H1 (cell line): ENCODE data around the gene ZNF587B. TPM values are rescaled to one million over a fixed set of nuclear protein-coding genes. Genes with fewer than 3 reads are reported as not detected.

ENCODE experiments used
- CTCF ChIA-PET: fragments of 300-600 bp; sonication (Branson Sonifier 250); formaldehyde crosslinking; loops from one replicate; lab custom pipeline; 2021; ENCODE audit not compliant: partially characterized antibody; lab: Charles Lee
- POLR2A ChIA-PET: fragments of 300-600 bp; sonication (Branson Sonifier 250); formaldehyde crosslinking; loops from one replicate; lab custom pipeline; 2021; ENCODE audit warnings: inconsistent platforms; ENCODE audit not compliant: partially characterized antibody; lab: Charles Lee
- DNase-seq, 2 experiments: peaks; one replicate each; pipeline versions ENCODE4 v3.0.0 to v3.0.0-alpha.2; 2010 to 2022; ENCODE audit warnings: low spot score in 2 of 2, low read depth in 1 of 2, mixed read lengths in 1 of 2
- FAIRE-seq: peaks from 2 replicates; lab custom pipeline; 2011; peaks lifted over from hg19 to GRCh38; lab: Jason Lieb, UNC
- H2AFZ ChIP-seq: 2 replicates; pipeline ENCODE4 v1.8.1; 2012; ENCODE audit warnings: low read length, inconsistent platforms
- H2AK5ac ChIP-seq: 2 replicates; pipeline ENCODE4 v1.6.1; 2013; ENCODE audit warnings: low read depth, low read length
- H2BK120ac ChIP-seq: replicated peaks from 2 replicates; pipeline ENCODE3; 2013; ENCODE audit warnings: low read depth, low read length, inconsistent platforms
- H2BK12ac ChIP-seq: 2 replicates; pipeline ENCODE4 v1.6.1; 2013; ENCODE audit warnings: low read depth, low read length
- H2BK15ac ChIP-seq: 2 replicates; pipeline ENCODE4 v1.6.1; 2013; ENCODE audit warnings: low read length
- H2BK20ac ChIP-seq: 2 replicates; pipeline ENCODE4 v1.6.1; 2013; ENCODE audit warnings: low read length
- H2BK5ac ChIP-seq: 2 replicates; pipeline ENCODE4 v1.6.1; 2013; ENCODE audit warnings: low read depth, low read length
- H3K14ac ChIP-seq: 2 replicates; pipeline ENCODE4 v1.6.1; 2013; ENCODE audit warnings: inconsistent platforms; ENCODE audit not compliant: insufficient read length
- H3K18ac ChIP-seq: 2 replicates; pipeline ENCODE4 v1.6.1; 2013; ENCODE audit warnings: low read length; ENCODE audit errors: extremely low read depth
- H3K23ac ChIP-seq: 2 replicates; pipeline ENCODE4 v1.6.1; 2013; ENCODE audit warnings: inconsistent platforms; ENCODE audit not compliant: insufficient read length
- H3K23me2 ChIP-seq: 2 replicates; pipeline ENCODE4 v1.6.1; 2013; ENCODE audit warnings: low read depth, low read length
- H3K27ac ChIP-seq: 2 replicates; pipeline ENCODE4 v1.6.1; 2011; ENCODE audit warnings: low read depth, low read length, inconsistent platforms
- H3K27me3 ChIP-seq, 4 experiments: replicated peaks in 1 of 4; 1 replicate in 1 of 4; 2 replicates in 3 of 4; pipeline versions ENCODE4 v1.6.1 to v1.8.1; 2011 to 2013; ENCODE audit warnings: low read length in 3 of 4, mild to moderate bottlenecking in 3 of 4, inconsistent platforms in 2 of 4, mixed read lengths in 2 of 4, moderate library complexity in 1 of 4; ENCODE audit not compliant: control insufficient read depth in 3 of 4, insufficient read depth in 3 of 4; ENCODE audit errors: extremely low read depth in 1 of 4
- H3K36me3 ChIP-seq, 4 experiments: 2 replicates each; pipeline versions ENCODE4 v1.6.1 to v1.8.1; 2011 to 2013; ENCODE audit warnings: mild to moderate bottlenecking in 4 of 4, low read length in 3 of 4, moderate library complexity in 2 of 4, control low read depth in 1 of 4, inconsistent platforms in 1 of 4; ENCODE audit not compliant: insufficient read depth in 4 of 4, control insufficient read depth in 2 of 4
- H3K4ac ChIP-seq: replicated peaks from 2 replicates; pipeline ENCODE3; 2013; ENCODE audit warnings: low read length, low read depth, mixed read lengths, inconsistent platforms; ENCODE audit not compliant: insufficient read length
- H3K4me1 ChIP-seq, 4 experiments: replicated peaks in 1 of 4; 1 replicate in 1 of 4; 2 replicates in 3 of 4; pipeline versions ENCODE4 v1.6.1 to v1.8.1; 2011 to 2013; ENCODE audit warnings: low read length in 3 of 4, inconsistent platforms in 2 of 4, mixed read lengths in 1 of 4; ENCODE audit not compliant: insufficient read depth in 4 of 4, control insufficient read depth in 3 of 4
- H3K4me2 ChIP-seq, 2 experiments: 2 replicates each; pipeline versions ENCODE4 v1.6.1 to v1.8.1; 2011 to 2013; ENCODE audit warnings: low read depth in 2 of 2, low read length in 2 of 2, control low read depth in 1 of 2, inconsistent platforms in 1 of 2, mild to moderate bottlenecking in 1 of 2; ENCODE audit not compliant: insufficient read depth in 1 of 2
- H3K4me3 ChIP-seq, 4 experiments: fragments of 200-600, 300-600 bp in 1 of 4; sonication (generic), shearing (Covaris generic), sonication (Bioruptor Twin) in 1 of 4; 2 replicates each; pipeline versions ENCODE4 v1.5.1 to v1.8.1; 2011 to 2016; ENCODE audit warnings: low read length in 4 of 4, low read depth in 3 of 4, control low read depth in 2 of 4, inconsistent platforms in 2 of 4, mild to moderate bottlenecking in 2 of 4, mixed read lengths in 1 of 4, moderate library complexity in 1 of 4; ENCODE audit not compliant: insufficient read depth in 2 of 4; ENCODE audit errors: extremely low read depth in 1 of 4
- H3K56ac ChIP-seq: replicated peaks from 2 replicates; pipeline ENCODE3; 2013; ENCODE audit warnings: low read depth, mild to moderate bottlenecking, mixed read lengths, low read length, inconsistent platforms; ENCODE audit not compliant: insufficient read length
- H3K79me1 ChIP-seq: 2 replicates; pipeline ENCODE4 v1.6.1; 2013; ENCODE audit warnings: low read depth, low read length, control low read depth
- H3K79me2 ChIP-seq, 2 experiments: 2 replicates each; pipeline versions ENCODE4 v1.6.1 to v1.8.1; 2012 to 2013; ENCODE audit warnings: low read length in 2 of 2, mild to moderate bottlenecking in 2 of 2, inconsistent platforms in 1 of 2; ENCODE audit not compliant: insufficient read depth in 2 of 2, control insufficient read depth in 1 of 2
- H3K9ac ChIP-seq, 4 experiments: replicated peaks in 1 of 4; 1 replicate in 1 of 4; 2 replicates in 3 of 4; pipeline versions ENCODE4 v1.6.1 to v1.8.1; 2011 to 2013; ENCODE audit warnings: low read depth in 3 of 4, low read length in 3 of 4, control low read depth in 2 of 4, mild to moderate bottlenecking in 2 of 4, moderate library complexity in 2 of 4, inconsistent platforms in 1 of 4; ENCODE audit errors: extremely low read depth in 1 of 4
- H3K9me3 ChIP-seq, 2 experiments: 2 replicates each; pipeline versions ENCODE4 v1.6.1 to v1.8.1; 2012 to 2013; ENCODE audit warnings: mild to moderate bottlenecking in 2 of 2, moderate library complexity in 2 of 2, control low read depth in 1 of 2, inconsistent platforms in 1 of 2, low read depth in 1 of 2, low read length in 1 of 2, mixed read lengths in 1 of 2; ENCODE audit not compliant: insufficient read depth in 2 of 2
- H4K20me1 ChIP-seq, 2 experiments: replicated peaks in 1 of 2; 2 replicates each; pipeline versions ENCODE3 to v1.8.1; 2011 to 2013; ENCODE audit warnings: inconsistent platforms in 2 of 2, low read length in 2 of 2, mild to moderate bottlenecking in 1 of 2; ENCODE audit not compliant: insufficient read depth in 2 of 2, control insufficient read depth in 1 of 2
- H4K5ac ChIP-seq: 2 replicates; pipeline ENCODE4 v1.6.1; 2013; ENCODE audit warnings: low read length, low read depth, mixed read lengths, inconsistent platforms; ENCODE audit not compliant: insufficient read length
- H4K8ac ChIP-seq: 2 replicates; pipeline ENCODE4 v1.8.0; 2013; ENCODE audit warnings: mild to moderate bottlenecking, moderate library complexity, low read length, inconsistent platforms; ENCODE audit not compliant: insufficient read depth; ENCODE audit errors: extremely low read depth
- H4K91ac ChIP-seq: replicated peaks from 2 replicates; pipeline ENCODE3; 2013; ENCODE audit warnings: low read length, mixed read lengths, inconsistent platforms; ENCODE audit not compliant: insufficient read length
- KDM1A ChIP-seq: fragments of 200-600, 300-600 bp; sonication (generic); IDR thresholded peaks from 2 replicates; pipeline ENCODE4 v1.7.1; 2016; ENCODE audit warnings: mild to moderate bottlenecking, low read length, borderline replicate concordance
- POLR2A ChIP-seq, 2 experiments: IDR thresholded peaks; 1 replicate in 1 of 2; 2 replicates in 1 of 2; pipeline ENCODE4 v1.6.1; 2011; ENCODE audit warnings: low read depth in 2 of 2, low read length in 2 of 2, mild to moderate bottlenecking in 2 of 2; ENCODE audit errors: control extremely low read depth in 1 of 2
- POLR2AphosphoS5 ChIP-seq: IDR thresholded peaks from 2 replicates; pipeline ENCODE4 v1.6.1; 2011; ENCODE audit warnings: low read depth, low read length
- RBBP5 ChIP-seq: IDR thresholded peaks from 2 replicates; pipeline ENCODE4 v1.7.1; 2012; ENCODE audit warnings: low read depth, mild to moderate bottlenecking, inconsistent platforms, low read length, moderate library complexity, borderline replicate concordance
- TCF12 ChIP-seq: IDR thresholded peaks from 2 replicates; pipeline ENCODE4 v1.6.1; 2011; ENCODE audit warnings: low read depth, mild to moderate bottlenecking, low read length
- WGBS, 2 experiments: shearing (Covaris generic) in 1 of 2; methylation state at CpG; one replicate each; pipeline versions ENCODE4 v1.1.6 to v1.1.7; 2013 to 2015; ENCODE audit warnings: low lambda C conversion rate in 2 of 2, mixed read lengths in 2 of 2, inconsistent platforms in 1 of 2, low coverage in 1 of 2, missing lambda C conversion rate in 1 of 2; ENCODE audit not compliant: insufficient replicate concordance in 2 of 2, insufficient coverage in 1 of 2, insufficient read length in 1 of 2; ENCODE audit errors: extremely low coverage in 1 of 2, missing lambda C conversion rate in 1 of 2; 5-methylcytosine and 5-hydroxymethylcytosine counted together
- polyA plus RNA-seq, 7 experiments: library from polyadenylated mRNA; depleted of rRNA in 3 of 7; stranded (reverse) in 5 of 7; unstranded in 2 of 7; fragments of >200 nt in 5 of 7; fragments of 200-250 nt in 2 of 7; gene quantifications; 1 replicate in 5 of 7; 2 replicates in 1 of 7; 4 replicates in 1 of 7; pipeline versions ENCODE4 v1.2.1 to v1.2.3, GENCODE V29; 2011 to 2013; ENCODE audit warnings: missing spikeins in 2 of 7, mixed read lengths in 2 of 7
- total RNA-seq: library from RNA; stranded (reverse); fragmentation: NEBNext Ultra II Directional; extraction: Animal tissue kit (Norgen Biotek cat#: 25700); gene quantifications from 2 replicates; pipeline ENCODE4 v1.2.1, GENCODE V29; 2021

Gene ZNF587B
- total and polyA plus RNA-seq, 2 of the 8 experiments (the other 6 are each of a cell fraction or from before 2014, with no cell fraction given) = 13.8 to 60.1 TPM

DNA sequence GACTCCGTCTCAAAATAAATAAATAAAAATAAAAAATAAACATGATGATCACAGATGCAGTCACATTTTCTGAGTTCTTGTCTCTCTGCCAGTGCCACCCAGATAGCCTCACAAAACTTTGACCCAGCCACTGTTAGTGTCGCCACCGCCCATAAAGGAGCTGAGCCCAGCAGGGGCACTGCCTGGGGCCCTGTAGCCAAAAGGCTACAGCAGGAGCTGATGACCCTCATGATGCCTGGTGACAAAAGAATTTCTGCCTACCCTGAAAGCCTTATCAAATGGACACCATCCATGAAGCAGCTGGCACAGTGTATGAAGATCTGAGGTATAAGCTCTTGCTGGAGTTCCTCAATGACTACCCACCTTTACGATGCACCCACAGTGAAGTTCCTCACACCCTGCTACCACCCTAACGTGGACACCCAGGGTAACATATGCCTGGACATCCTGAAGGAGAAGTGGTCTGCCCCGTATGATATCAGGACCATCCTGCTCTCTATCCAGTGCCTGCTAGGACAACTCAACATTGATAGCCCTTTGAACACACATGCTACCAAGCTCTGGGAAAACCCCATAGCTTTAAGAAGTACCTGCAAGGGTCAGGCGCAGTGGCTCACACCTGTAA, 37.9 kb downstream of the ZNF587B start:
- H2BK15ac ChIP-seq = no peak overlapping the region
- peaks cover 17 to 20% of the 10 kb centered on the region in 2 experiments for H3K9me3 ChIP-seq
- H3K79me1 ChIP-seq = peaks cover 10% of the 10 kb centered on the region
- 0 out of 2 replicates have a peak overlapping the region, but pooled peaks have one; percentile 53 for H2AK5ac ChIP-seq
- no peak overlapping the region; the same call in 1 of the 2 replicates for H2BK5ac ChIP-seq
- H3K4me1 ChIP-seq = no peaks in the 10 kb centered on the region
- H3K36me3 ChIP-seq = peaks cover 18 to 68% (median 38%) of the 10 kb centered on the region in 4 experiments
- FAIRE-seq = no peak
- H3K4me2 ChIP-seq = no peak overlapping the region
- POLR2A ChIA-PET = interaction anchor here (0.7 to 8.7 kb wide), 16 partner anchors 8 to 286 kb away, joined by 3 to 94 read pairs (median 6); partner anchors contain the start of genes ZNF417, ZNF418, ZNF586 and ZNF587
- no peaks in the 10 kb centered on the region for H3K23me2 ChIP-seq
- 96% methylated on average over 7 of the region's 7 CpGs; no CpG with 5 or more reads in 1 of the 2 experiments for WGBS, 2 experiments
- H4K91ac ChIP-seq = no peak overlapping the region
- DNase-seq = no peak
- H2BK12ac ChIP-seq = no peak overlapping the region
- peaks cover 5 to 55% of the 10 kb centered on the region in 2 experiments for H3K79me2 ChIP-seq
- H3K14ac ChIP-seq = no peak overlapping the region
- H4K8ac ChIP-seq = peak overlapping the region; percentile 45
- H2AFZ ChIP-seq = no peak overlapping the region
- no peak overlapping the region for H3K27ac ChIP-seq
- TF ChIP-seq RBBP5 (no peak), TCF12 (no peak), POLR2A (IDR thresholded peaks at IDR 0.05; ENCODE audit: control extremely low read depth in 1 of 2, low read depth in 2 of 2, low read length in 2 of 2) (peak; percentile 52 to 56; a peak in 2 of 3 replicates), KDM1A (no peak), POLR2AphosphoS5 (peak; percentile 92)
- H4K5ac ChIP-seq = no peak overlapping the region
- no peaks in the 10 kb centered on the region for H3K27me3 ChIP-seq
- CTCF ChIA-PET = interaction anchor here (0.6 to 1.6 kb wide), 6 partner anchors 20 to 455 kb away, joined by 3 to 6 read pairs (median 4); no protein-coding TSS in a partner anchor
- no peak overlapping the region for H3K9ac ChIP-seq
- H3K4ac ChIP-seq = no peak overlapping the region
- no peak overlapping the region for H3K56ac ChIP-seq
- no peak overlapping the region for H3K23ac ChIP-seq
- H2BK120ac ChIP-seq = no peak overlapping the region
- H4K20me1 ChIP-seq = peaks cover 5 to 9% of the 10 kb centered on the region in 2 experiments
- H3K4me3 ChIP-seq = no peak overlapping the region
- no peak overlapping the region for H2BK20ac ChIP-seq
- no peak overlapping the region for H3K18ac ChIP-seq
